ENCODE data around the gene UMODL1. TPM values are rescaled to one million over a fixed set of nuclear protein-coding genes. Genes with fewer than 3 reads are reported as not detected.

Gene UMODL1
- total and polyA plus RNA-seq, 2 of the 13 experiments (the other 11 are each of a cell fraction or from before 2014, with no cell fraction given), result not detected

DNA sequence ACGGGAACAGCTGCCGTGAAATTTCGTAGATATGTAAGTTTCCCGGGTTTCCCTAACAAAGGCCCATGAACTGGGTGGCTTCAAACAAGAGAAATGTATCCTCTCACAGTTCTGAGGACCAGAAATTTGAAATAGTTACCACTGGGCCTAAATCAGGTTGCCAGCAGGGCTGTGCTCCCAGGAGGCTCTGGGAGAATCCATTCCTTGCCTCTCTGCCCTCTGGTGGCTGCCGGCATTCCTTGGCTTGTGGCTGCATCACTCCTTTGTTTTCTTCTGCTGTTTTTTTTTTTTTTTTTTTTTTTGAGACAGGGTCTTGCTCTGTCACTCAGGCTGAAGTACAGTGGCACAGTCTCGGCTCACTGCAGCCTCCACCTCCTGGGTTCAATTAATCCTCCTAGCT is 23.7 kb downstream of the UMODL1 start:
- no peaks in the 10 kb centered on the region for H3K79me2 ChIP-seq (ENCODE audit: insufficient read depth, low read length)
- intact Hi-C loops (cut with micrococcal nuclease; ENCODE audit: unreplicated experiment) (no loop called here), in situ Hi-C loops (cut with HindIII; ENCODE audit: extremely low pct_ligation_motif_present, low pct_unique_long_range_greater_than_20kb) (no loop called here)
- DNase-seq (ENCODE audit: low spot score) (no peak), FAIRE-seq (no peak), ATAC-seq (no peak)
- no TSS peak for BruUV-seq (replicated peaks)
- 48% methylated on average over 5 of the region's 6 CpGs for WGBS (ENCODE audit: low lambda C conversion rate)
- peaks cover 0 to 20% of the 10 kb centered on the region in 2 experiments; a peak in 4 of 5 replicates for H3K27me3 ChIP-seq (ENCODE audit: control insufficient read depth in 1 of 2, insufficient read depth in 2 of 2, low read length in 2 of 2)
- H4K20me1 ChIP-seq (ENCODE audit: insufficient read depth, low read length), result no peaks in the 10 kb centered on the region
- H2AFZ ChIP-seq (ENCODE audit: low read length), result no peak overlapping the region
- no peaks in the 10 kb centered on the region for H3K36me3 ChIP-seq (replicated peaks in 1 of 2; ENCODE audit: control insufficient read depth in 1 of 2, insufficient read depth in 2 of 2, low read length in 2 of 2)
- no peak overlapping the region for H3K4me3 ChIP-seq (replicated peaks in 1 of 3; ENCODE audit: insufficient read depth in 1 of 3, low read depth in 2 of 3, low read length in 3 of 3)
- ChIA-PET POLR2A (no interaction called here), CTCF (ENCODE audit: low intra/inter-chr PET ratio, low total read pairs) (no interaction called here)
- H3K27ac ChIP-seq (ENCODE audit: extremely low read length, insufficient read depth, low read length), result no peak overlapping the region
- H3K9ac ChIP-seq (ENCODE audit: insufficient read depth, low read depth, low read length), result no peak overlapping the region
- H3K4me2 ChIP-seq (ENCODE audit: low read depth, low read length), result no peak overlapping the region
- TF ChIP-seq ARNTL (CRISPR knock-in tag; IDR thresholded peaks at IDR 0.05), result no peak
- no peak for TF ChIP-seq POLR2AphosphoS2 (IDR thresholded peaks at IDR 0.05; ENCODE audit: low read depth, low read length)
- TF ChIP-seq TBL1XR1 (IDR thresholded peaks at IDR 0.05; ENCODE audit: borderline replicate concordance, low read length, partially characterized antibody), result no peak
- no peak for TF ChIP-seq CHD2 (IDR thresholded peaks at IDR 0.05; ENCODE audit: low read depth, low read length)
- no peak for TF ChIP-seq TAF1 (CRISPR knock-in tag; IDR thresholded peaks at IDR 0.05)
- no peak for TF ChIP-seq ZKSCAN5 (CRISPR knock-in tag; IDR thresholded peaks at IDR 0.05)
- TF ChIP-seq PCBP1 (IDR thresholded peaks at IDR 0.05; ENCODE audit: borderline replicate concordance, low read depth, low read length), result no peak
- TF ChIP-seq, protein P1, sequence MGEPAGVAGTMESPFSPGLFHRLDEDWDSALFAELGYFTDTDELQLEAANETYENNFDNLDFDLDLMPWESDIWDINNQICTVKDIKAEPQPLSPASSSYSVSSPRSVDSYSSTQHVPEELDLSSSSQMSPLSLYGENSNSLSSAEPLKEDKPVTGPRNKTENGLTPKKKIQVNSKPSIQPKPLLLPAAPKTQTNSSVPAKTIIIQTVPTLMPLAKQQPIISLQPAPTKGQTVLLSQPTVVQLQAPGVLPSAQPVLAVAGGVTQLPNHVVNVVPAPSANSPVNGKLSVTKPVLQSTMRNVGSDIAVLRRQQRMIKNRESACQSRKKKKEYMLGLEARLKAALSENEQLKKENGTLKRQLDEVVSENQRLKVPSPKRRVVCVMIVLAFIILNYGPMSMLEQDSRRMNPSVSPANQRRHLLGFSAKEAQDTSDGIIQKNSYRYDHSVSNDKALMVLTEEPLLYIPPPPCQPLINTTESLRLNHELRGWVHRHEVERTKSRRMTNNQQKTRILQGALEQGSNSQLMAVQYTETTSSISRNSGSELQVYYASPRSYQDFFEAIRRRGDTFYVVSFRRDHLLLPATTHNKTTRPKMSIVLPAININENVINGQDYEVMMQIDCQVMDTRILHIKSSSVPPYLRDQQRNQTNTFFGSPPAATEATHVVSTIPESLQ (CRISPR knock-in tag; conservative IDR thresholded peaks at IDR 0.05), result no peak
- TF ChIP-seq, protein P2, sequence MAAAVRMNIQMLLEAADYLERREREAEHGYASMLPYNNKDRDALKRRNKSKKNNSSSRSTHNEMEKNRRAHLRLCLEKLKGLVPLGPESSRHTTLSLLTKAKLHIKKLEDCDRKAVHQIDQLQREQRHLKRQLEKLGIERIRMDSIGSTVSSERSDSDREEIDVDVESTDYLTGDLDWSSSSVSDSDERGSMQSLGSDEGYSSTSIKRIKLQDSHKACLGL (CRISPR knock-in tag; IDR thresholded peaks at IDR 0.05), result no peak
- no peak for TF ChIP-seq ZNF777 (CRISPR knock-in tag; IDR thresholded peaks at IDR 0.05)
- no peak for TF ChIP-seq FOSL1 (CRISPR knock-in tag; IDR thresholded peaks at IDR 0.05; ENCODE audit: borderline replicate concordance)
- no peak for TF ChIP-seq ZMYM2 (CRISPR knock-in tag; IDR thresholded peaks at IDR 0.05)
- TF ChIP-seq ZNF557 (CRISPR knock-in tag; IDR thresholded peaks at IDR 0.05), result no peak
- no peak for TF ChIP-seq SMAD9 (CRISPR knock-in tag; IDR thresholded peaks at IDR 0.05)
- no peak for TF ChIP-seq RFXANK (CRISPR knock-in tag; IDR thresholded peaks at IDR 0.05)
- no peak for TF ChIP-seq FOXA3 (CRISPR knock-in tag; IDR thresholded peaks at IDR 0.05)
- no peak for TF ChIP-seq SMAD3 (CRISPR knock-in tag; IDR thresholded peaks at IDR 0.05)
- no peak for TF ChIP-seq ZMYM3 (CRISPR knock-in tag; IDR thresholded peaks at IDR 0.05)
- peaks cover 12% of the 10 kb centered on the region for H3K9me3 ChIP-seq (ENCODE audit: low read length)
- peaks cover 6% of the 10 kb centered on the region; the same call in 1 of the 2 replicates for H3K4me1 ChIP-seq (ENCODE audit: insufficient read depth, low read length)
